ENCODE data around the gene INF2. TPM values are rescaled to one million over a fixed set of nuclear protein-coding genes. Genes with fewer than 3 reads are reported as not detected.
"Not testable (repeated sequence)": the region's sequence is repeated elsewhere in the genome, so short reads cannot be mapped to it uniquely, and the experiment has no call there.

INF2 gene
- total RNA-seq, 1 donor from 2014 or later: 93.8 TPM

DNA sequence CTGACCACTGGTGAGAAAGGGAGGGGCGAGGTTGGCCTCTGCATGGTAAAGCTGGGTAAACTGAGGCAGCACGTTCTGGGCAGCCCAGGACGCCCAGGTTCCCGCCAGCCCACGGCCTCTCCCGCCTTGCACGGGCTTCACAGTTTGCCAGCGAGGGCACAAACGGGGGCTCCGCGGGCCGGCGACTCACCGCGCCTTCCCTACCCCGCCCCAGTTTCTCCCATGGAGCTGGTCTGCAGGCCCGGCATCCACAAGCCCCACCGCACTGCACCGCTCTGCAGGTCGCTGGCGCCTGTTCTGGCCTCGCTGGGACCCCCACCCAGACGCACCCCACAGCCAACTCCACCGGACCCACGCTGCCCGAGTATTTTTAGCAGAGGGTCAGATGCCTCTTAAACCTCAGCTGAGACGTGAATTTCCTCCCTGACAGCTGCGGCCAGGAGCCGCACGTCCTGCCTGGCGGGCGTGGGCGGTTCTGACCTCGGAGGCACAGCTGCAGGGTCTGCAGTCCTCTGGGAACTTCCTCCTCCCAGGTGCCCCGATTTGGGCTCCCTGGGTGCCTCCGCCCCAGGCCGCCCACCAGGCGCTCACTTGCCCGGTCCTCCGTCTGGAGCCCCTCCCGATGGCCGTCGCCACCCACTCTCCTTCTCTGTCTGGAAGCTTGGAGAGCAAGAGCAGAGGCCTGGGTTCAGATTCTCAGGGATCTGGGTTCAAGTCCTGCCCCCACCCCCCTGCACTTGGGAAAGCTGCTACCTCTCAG lies 29.5 kb upstream of the INF2 start:
- no peak for DNase-seq (ENCODE audit: low spot score)
- intact Hi-C loops (cut with micrococcal nuclease): no loop called here
- Mint-ChIP-seq H3K4me1 (ENCODE audit: low read depth) (peaks cover 8% of the 10 kb centered on the region), H3K4me3 (ENCODE audit: low read depth) (no peak overlapping the region), H3K36me3 (ENCODE audit: low read depth) (no peaks in the 10 kb centered on the region), H3K9me3 (no peaks in the 10 kb centered on the region), H3K27ac (no peak overlapping the region), H3K27me3 (ENCODE audit: low read depth) (peaks cover 18% of the 10 kb centered on the region)

DNA sequence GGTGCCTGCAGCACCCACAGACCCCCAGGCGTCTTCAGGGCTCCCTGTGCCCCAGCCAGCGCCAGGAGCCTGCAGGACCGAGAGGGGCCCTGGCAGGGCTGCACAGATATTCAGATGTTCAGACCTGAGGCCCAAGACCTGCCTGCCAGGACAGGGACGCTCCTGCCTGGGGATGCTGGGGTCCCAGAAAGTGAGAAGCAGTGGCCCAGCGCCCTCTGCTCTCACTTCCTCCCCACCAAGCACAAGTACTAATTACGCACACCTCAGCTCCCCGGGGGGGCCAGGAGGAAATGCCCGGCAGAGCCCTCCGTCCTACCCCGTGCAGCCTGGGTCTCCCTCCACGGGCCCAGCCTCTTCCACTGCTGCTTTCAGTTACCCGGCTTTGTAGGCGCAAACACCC lies 28.8 kb upstream of the INF2 start:
- no peak for DNase-seq (ENCODE audit: low spot score)
- H3K27ac Mint-ChIP-seq: no peak overlapping the region

GRCh38 chr14:104661086-104661485 lies 28.3 kb upstream of the INF2 start:
- H3K27ac Mint-ChIP-seq: no peak overlapping the region
- peaks cover 19% of the 10 kb centered on the region for H3K27me3 Mint-ChIP-seq (ENCODE audit: low read depth)
- no peaks in the 10 kb centered on the region for H3K36me3 Mint-ChIP-seq (ENCODE audit: low read depth)
- H3K4me1 Mint-ChIP-seq (ENCODE audit: low read depth): peaks cover 13% of the 10 kb centered on the region
- no peaks in the 10 kb centered on the region for H3K9me3 Mint-ChIP-seq
- intact Hi-C loops (cut with micrococcal nuclease): no loop called here
- no peak overlapping the region for H3K4me3 Mint-ChIP-seq (ENCODE audit: low read depth)
- DNase-seq (ENCODE audit: low spot score): no peak

More for the DNA sequence above, 28.8 kb upstream of the INF2 start:
- Mint-ChIP-seq H3K4me3 (ENCODE audit: low read depth) (no peak overlapping the region), H3K4me1 (ENCODE audit: low read depth) (peaks cover 13% of the 10 kb centered on the region), H3K27me3 (ENCODE audit: low read depth) (peaks cover 22% of the 10 kb centered on the region), H3K9me3 (no peaks in the 10 kb centered on the region), H3K36me3 (ENCODE audit: low read depth) (no peaks in the 10 kb centered on the region)
- intact Hi-C loops (cut with micrococcal nuclease): no loop called here

- H3K27ac Mint-ChIP-seq; H3K9me3 Mint-ChIP-seq; H3K36me3 Mint-ChIP-seq (ENCODE audit: low read depth); H3K4me3 Mint-ChIP-seq (ENCODE audit: low read depth); intact Hi-C loops (cut with micrococcal nuclease); DNase-seq (ENCODE audit: low spot score): not testable (repeated sequence)
- H3K27me3 Mint-ChIP-seq (ENCODE audit: low read depth): peaks cover 16% of the 10 kb centered on the region
- peaks cover 13% of the 10 kb centered on the region for H3K4me1 Mint-ChIP-seq (ENCODE audit: low read depth)
Observed at GRCh38 chr14:104661528-104662157, 27.8 kb upstream of the INF2 start.

- Mint-ChIP-seq H3K4me1 (ENCODE audit: low read depth) (peaks cover 13% of the 10 kb centered on the region), H3K27me3 (ENCODE audit: low read depth) (peaks cover 14% of the 10 kb centered on the region)
- H3K4me3 Mint-ChIP-seq (ENCODE audit: low read depth); intact Hi-C loops (cut with micrococcal nuclease); DNase-seq (ENCODE audit: low spot score); H3K9me3 Mint-ChIP-seq; H3K36me3 Mint-ChIP-seq (ENCODE audit: low read depth); H3K27ac Mint-ChIP-seq: not testable (repeated sequence)
Observed at GRCh38 chr14:104662472-104662871, 26.9 kb upstream of the INF2 start.

DNA sequence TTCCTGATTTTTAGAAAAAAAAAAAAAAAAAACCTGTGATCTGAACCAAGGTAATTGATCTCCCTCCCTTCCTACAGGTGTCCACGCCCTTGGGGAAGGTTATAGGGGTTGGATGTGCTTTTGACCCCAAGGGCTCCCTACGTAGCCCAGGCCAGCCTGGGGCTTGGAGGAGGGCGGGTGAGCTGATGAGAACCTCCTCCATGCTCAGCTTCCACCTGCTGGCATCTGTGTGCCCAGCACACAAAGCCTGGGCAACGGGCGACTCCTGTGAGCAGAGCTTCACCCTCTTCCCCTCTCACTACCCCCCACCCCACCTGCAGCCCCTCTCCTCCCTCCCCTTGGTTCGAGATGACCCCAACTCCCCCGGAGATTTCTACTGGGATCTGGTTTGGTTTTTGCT lies 25.3 kb upstream of the INF2 start:
- H3K9me3 Mint-ChIP-seq: no peaks in the 10 kb centered on the region
- H3K36me3 Mint-ChIP-seq (ENCODE audit: low read depth): no peaks in the 10 kb centered on the region
- peaks cover 13% of the 10 kb centered on the region for H3K27me3 Mint-ChIP-seq (ENCODE audit: low read depth)
- no peak for DNase-seq (ENCODE audit: low spot score)
- intact Hi-C loops (cut with micrococcal nuclease): no loop called here
- no peak overlapping the region for H3K4me3 Mint-ChIP-seq (ENCODE audit: low read depth)
- H3K27ac Mint-ChIP-seq: no peak overlapping the region
- peaks cover 11% of the 10 kb centered on the region for H3K4me1 Mint-ChIP-seq (ENCODE audit: low read depth)

- no peaks in the 10 kb centered on the region for H3K9me3 Mint-ChIP-seq
- no peak for DNase-seq (ENCODE audit: low spot score)
- H3K4me1 Mint-ChIP-seq (ENCODE audit: low read depth): peaks cover 11% of the 10 kb centered on the region
- no peak overlapping the region for H3K27ac Mint-ChIP-seq
- peaks cover 13% of the 10 kb centered on the region for H3K27me3 Mint-ChIP-seq (ENCODE audit: low read depth)
- no peaks in the 10 kb centered on the region for H3K36me3 Mint-ChIP-seq (ENCODE audit: low read depth)
- intact Hi-C loops (cut with micrococcal nuclease): no loop called here
- H3K4me3 Mint-ChIP-seq (ENCODE audit: low read depth): no peak overlapping the region
Observed at GRCh38 chr14:104664588-104664987, 24.8 kb upstream of the INF2 start.

DNA sequence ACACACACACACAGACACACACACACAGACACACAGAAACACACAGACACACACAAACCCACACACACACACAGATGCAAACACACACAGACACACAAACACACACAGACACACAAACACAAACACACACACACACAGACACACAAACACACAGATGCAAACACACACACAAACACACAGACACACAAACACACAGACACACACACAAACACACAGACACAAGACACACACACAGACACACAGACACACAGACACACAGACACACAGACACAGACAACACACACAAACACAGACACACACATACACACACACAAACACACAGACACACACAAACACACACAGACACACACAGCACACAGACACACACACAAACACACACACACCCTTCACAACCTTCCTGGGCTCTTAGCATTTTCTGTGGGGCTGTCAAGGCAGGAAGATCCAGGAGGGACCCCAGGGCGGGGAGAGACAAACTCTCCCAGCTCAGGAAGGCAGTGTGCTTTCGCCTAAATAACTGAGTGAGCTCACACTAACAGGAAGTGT lies 24.2 kb upstream of the INF2 start:
- H3K4me3 Mint-ChIP-seq (ENCODE audit: low read depth): no peak overlapping the region
- H3K27me3 Mint-ChIP-seq (ENCODE audit: low read depth): peaks cover 13% of the 10 kb centered on the region
- no peaks in the 10 kb centered on the region for H3K9me3 Mint-ChIP-seq
- no peak for DNase-seq (ENCODE audit: low spot score)
- H3K36me3 Mint-ChIP-seq (ENCODE audit: low read depth): no peaks in the 10 kb centered on the region
- peaks cover 11% of the 10 kb centered on the region for H3K4me1 Mint-ChIP-seq (ENCODE audit: low read depth)
- intact Hi-C loops (cut with micrococcal nuclease): no loop called here
- no peak overlapping the region for H3K27ac Mint-ChIP-seq

DNA sequence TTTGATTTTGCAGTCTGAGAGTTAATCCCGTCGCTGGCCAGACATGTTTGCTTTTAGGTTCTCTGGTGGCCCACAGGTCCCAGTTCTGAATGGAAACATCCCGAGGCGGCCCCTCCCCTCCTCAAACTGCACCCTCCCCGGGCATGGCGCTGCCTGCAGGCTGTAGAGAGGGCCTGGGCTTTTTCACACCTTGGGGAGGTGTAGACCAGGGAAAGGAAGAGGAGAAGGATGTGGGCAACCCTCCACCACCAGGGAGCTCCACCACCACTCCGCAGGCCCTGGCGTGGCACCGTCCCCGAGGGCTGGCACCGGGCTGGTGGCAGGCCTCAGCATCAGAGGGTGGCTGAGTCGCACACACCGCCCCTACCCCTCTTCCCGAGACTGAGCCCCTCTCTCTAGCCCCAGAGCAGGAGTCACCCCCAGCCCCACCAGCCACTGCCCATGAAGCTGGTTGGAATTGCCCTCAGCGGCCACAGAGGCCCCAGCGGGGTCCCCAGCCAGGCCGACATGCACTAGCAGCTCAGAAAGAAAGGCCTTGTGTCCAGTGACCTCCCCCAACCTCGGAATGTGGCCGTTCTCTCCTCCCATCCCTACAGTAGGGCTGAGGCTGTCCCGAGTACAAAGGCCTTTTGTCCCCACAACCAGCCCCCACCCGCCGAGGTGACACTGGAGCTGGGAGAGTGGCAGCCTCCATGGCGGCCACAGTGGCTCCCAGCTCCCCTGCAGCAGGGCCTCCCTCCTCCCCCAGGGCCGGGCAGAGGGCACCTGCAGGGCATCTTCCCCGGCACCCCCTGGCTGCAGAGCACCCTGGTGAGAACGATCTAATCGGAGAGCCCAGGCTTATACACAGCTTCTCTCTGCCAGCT lies 23.5 kb upstream of the INF2 start:
- Mint-ChIP-seq H3K27ac (no peak overlapping the region), H3K4me1 (ENCODE audit: low read depth) (peaks cover 11% of the 10 kb centered on the region), H3K36me3 (ENCODE audit: low read depth) (no peaks in the 10 kb centered on the region), H3K27me3 (ENCODE audit: low read depth) (peaks cover 15% of the 10 kb centered on the region), H3K9me3 (no peaks in the 10 kb centered on the region), H3K4me3 (ENCODE audit: low read depth) (no peak overlapping the region)
- DNase-seq (ENCODE audit: low spot score): no peak
- intact Hi-C loops (cut with micrococcal nuclease): no loop called here

DNA sequence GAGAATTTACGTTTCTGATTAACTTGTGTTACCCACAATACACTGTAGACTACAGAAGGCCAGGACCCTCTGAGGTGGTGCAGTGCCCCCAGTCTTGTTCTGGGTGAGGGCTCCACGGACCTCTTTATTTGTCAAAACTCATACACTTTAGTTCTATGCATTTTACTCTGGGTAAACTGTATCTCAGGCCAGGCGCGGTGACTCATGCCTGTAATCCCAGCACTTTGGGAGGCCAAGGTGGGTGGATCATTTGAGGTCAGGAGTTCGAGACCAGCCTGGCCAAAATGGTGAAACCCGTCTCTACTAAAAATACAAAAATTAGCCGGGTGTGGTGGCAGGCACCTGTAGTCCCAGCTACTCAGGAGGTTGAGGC lies 22.9 kb upstream of the INF2 start:
- H3K4me3 Mint-ChIP-seq (ENCODE audit: low read depth); H3K9me3 Mint-ChIP-seq; DNase-seq (ENCODE audit: low spot score); H3K27ac Mint-ChIP-seq; H3K36me3 Mint-ChIP-seq (ENCODE audit: low read depth); intact Hi-C loops (cut with micrococcal nuclease): not testable (repeated sequence)
- Mint-ChIP-seq H3K4me1 (ENCODE audit: low read depth) (peaks cover 11% of the 10 kb centered on the region), H3K27me3 (ENCODE audit: low read depth) (peaks cover 14% of the 10 kb centered on the region)

DNA sequence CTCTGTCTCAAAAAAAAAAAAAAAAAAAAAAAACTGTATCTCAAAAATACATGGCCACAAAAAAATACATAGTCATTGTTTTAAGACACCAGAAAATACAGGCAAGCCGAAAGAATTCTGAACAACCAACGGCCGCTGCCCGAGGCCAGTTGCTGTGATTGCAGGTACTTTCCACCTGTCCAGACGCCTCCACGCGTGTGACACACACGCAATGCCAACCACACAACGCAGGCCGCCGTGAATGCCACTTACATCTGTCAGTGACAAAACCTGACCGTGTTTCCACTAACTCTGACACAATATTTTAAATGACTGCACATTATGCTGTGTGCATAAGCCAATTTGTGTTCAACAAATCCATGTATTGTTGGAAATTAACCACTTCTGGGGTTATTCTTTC lies 22.4 kb upstream of the INF2 start:
- DNase-seq (ENCODE audit: low spot score): no peak
- Mint-ChIP-seq H3K9me3 (no peaks in the 10 kb centered on the region), H3K36me3 (ENCODE audit: low read depth) (no peaks in the 10 kb centered on the region), H3K4me1 (ENCODE audit: low read depth) (peaks cover 11% of the 10 kb centered on the region), H3K4me3 (ENCODE audit: low read depth) (no peak overlapping the region), H3K27ac (no peak overlapping the region), H3K27me3 (ENCODE audit: low read depth) (peaks cover 14% of the 10 kb centered on the region)
- intact Hi-C loops (cut with micrococcal nuclease): no loop called here

GRCh38 chr14:104669697-104670096 lies 19.7 kb upstream of the INF2 start:
- no peaks in the 10 kb centered on the region for H3K36me3 Mint-ChIP-seq (ENCODE audit: low read depth)
- DNase-seq (ENCODE audit: low spot score): no peak
- H3K27me3 Mint-ChIP-seq (ENCODE audit: low read depth): peaks cover 12% of the 10 kb centered on the region
- peaks cover 11% of the 10 kb centered on the region for H3K4me1 Mint-ChIP-seq (ENCODE audit: low read depth)
- no peak overlapping the region for H3K4me3 Mint-ChIP-seq (ENCODE audit: low read depth)
- H3K27ac Mint-ChIP-seq: no peak overlapping the region
- intact Hi-C loops (cut with micrococcal nuclease): no loop called here
- H3K9me3 Mint-ChIP-seq: no peaks in the 10 kb centered on the region

Measured in activated T-helper 2 cell treated with anti-CD3 and anti-CD28 coated beads, Interferon-gamma antibody, Interleukin-2, Interleukin-4, amounts not matched to agents 10 μg/mL and 5 μg/mL and 100 μg/mL, durations not matched to agents 14 hours and 24 hours and 36 hours (primary cell).